ENCODE measurements around the gene TAOK3. TPM values are rescaled to one million over a fixed set of nuclear protein-coding genes. Genes with fewer than 3 reads are reported as not detected.
"Not testable (repeated sequence)": the region's sequence is repeated elsewhere in the genome, so short reads cannot be mapped to it uniquely, and the experiment has no call there.

TAOK3 gene
- total RNA-seq, 1 donor from 2014 or later = 10.4 TPM

- H3K4me3 ChIP-seq (ENCODE audit: low read depth, low read length) = no peak overlapping the region
- DNase-seq (ENCODE audit: low read depth) = no peak
- TF ChIP-seq CTCF (conservative IDR thresholded peaks at IDR 0.05; ENCODE audit: low read depth, low read length) = no peak
Observed at GRCh38 chr12:118282767-118283166, 89.9 kb downstream of the TAOK3 start.

GRCh38 chr12:118278288-118278687 lies 94.4 kb downstream of the TAOK3 start:
- not testable (repeated sequence) for DNase-seq (ENCODE audit: low read depth); H3K4me3 ChIP-seq (ENCODE audit: low read depth, low read length)

GRCh38 chr12:118274066-118274465 lies 98.6 kb downstream of the TAOK3 start:
- no peak overlapping the region for H3K4me3 ChIP-seq (ENCODE audit: low read depth, low read length)
- TF ChIP-seq CTCF (conservative IDR thresholded peaks at IDR 0.05; ENCODE audit: low read depth, low read length) = no peak
- no peak for DNase-seq (ENCODE audit: low read depth)

- no peak overlapping the region for H3K4me3 ChIP-seq (ENCODE audit: low read depth, low read length)
- DNase-seq (ENCODE audit: low read depth) = no peak
- no peak for TF ChIP-seq CTCF (conservative IDR thresholded peaks at IDR 0.05; ENCODE audit: low read depth, low read length)
Observed at GRCh38 chr12:118271770-118272417, 100.8 kb downstream of the TAOK3 start.

- no peak for TF ChIP-seq CTCF (conservative IDR thresholded peaks at IDR 0.05; ENCODE audit: low read depth, low read length)
- no peak for DNase-seq (ENCODE audit: low read depth)
- no peak overlapping the region for H3K4me3 ChIP-seq (ENCODE audit: low read depth, low read length)
Observed at GRCh38 chr12:118271183-118271582, 101.5 kb downstream of the TAOK3 start.

- H3K4me3 ChIP-seq (ENCODE audit: low read depth, low read length) = no peak overlapping the region
- TF ChIP-seq CTCF (conservative IDR thresholded peaks at IDR 0.05; ENCODE audit: low read depth, low read length) = no peak
- no peak for DNase-seq (ENCODE audit: low read depth)
Observed at GRCh38 chr12:118269806-118270205, 102.9 kb downstream of the TAOK3 start.

GRCh38 chr12:118259079-118259478 lies 113.6 kb downstream of the TAOK3 start:
- no peak for TF ChIP-seq CTCF (conservative IDR thresholded peaks at IDR 0.05; ENCODE audit: low read depth, low read length)
- no peak overlapping the region for H3K4me3 ChIP-seq (ENCODE audit: low read depth, low read length)
- no peak for DNase-seq (ENCODE audit: low read depth)

All from epithelial cell of proximal tubule (primary cell).